ENCODE results near the gene ATP2B2.

DNA sequence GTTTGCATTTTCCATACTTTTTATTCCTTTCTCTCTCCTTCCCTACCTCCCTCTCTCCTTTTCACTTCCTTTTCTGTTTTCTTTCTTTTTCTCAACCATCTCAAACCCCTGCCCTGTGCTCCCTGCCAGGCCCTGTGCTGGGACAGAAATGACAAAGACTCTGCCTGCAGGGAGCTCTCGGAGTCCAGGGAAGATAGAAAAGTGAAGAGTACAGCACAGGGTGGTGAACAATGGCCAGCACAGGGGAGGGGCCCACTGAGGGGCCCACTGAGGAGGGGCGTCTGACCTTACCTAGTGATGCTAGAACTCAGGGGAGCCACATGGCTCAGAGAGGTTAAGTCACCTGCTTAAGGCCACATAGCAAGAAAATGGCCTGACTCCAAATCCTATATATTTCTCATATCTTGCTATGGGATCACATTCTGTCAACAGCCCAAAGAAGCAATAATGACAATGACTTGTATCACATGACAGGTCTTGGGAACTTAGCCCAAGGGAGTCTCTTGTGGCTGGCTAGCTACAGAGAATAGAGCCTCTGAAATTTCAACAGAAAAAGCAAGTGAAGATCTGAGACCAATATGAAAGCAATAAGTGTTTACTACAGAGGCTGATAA is 44.3 kb upstream of the ATP2B2 start:
- TF ChIP-seq, protein P1, sequence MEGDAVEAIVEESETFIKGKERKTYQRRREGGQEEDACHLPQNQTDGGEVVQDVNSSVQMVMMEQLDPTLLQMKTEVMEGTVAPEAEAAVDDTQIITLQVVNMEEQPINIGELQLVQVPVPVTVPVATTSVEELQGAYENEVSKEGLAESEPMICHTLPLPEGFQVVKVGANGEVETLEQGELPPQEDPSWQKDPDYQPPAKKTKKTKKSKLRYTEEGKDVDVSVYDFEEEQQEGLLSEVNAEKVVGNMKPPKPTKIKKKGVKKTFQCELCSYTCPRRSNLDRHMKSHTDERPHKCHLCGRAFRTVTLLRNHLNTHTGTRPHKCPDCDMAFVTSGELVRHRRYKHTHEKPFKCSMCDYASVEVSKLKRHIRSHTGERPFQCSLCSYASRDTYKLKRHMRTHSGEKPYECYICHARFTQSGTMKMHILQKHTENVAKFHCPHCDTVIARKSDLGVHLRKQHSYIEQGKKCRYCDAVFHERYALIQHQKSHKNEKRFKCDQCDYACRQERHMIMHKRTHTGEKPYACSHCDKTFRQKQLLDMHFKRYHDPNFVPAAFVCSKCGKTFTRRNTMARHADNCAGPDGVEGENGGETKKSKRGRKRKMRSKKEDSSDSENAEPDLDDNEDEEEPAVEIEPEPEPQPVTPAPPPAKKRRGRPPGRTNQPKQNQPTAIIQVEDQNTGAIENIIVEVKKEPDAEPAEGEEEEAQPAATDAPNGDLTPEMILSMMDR (IDR thresholded peaks at IDR 0.05 in 4 of 5, conservative IDR thresholded peaks at IDR 0.05 in 1 of 5) = no peak
- no peak for TF ChIP-seq POLR2A (IDR thresholded peaks at IDR 0.05)
